ENCODE results near the gene RPL37. TPM values are rescaled to one million over a fixed set of nuclear protein-coding genes. Genes with fewer than 3 reads are reported as not detected.

RPL37 gene
- total and polyA plus RNA-seq, 9 of the 15 experiments (the other 6 are each of a cell fraction or from before 2014, with no cell fraction given) = 2,342 to 7,963 (median 4,091) TPM

GRCh38 chr5:40776658-40776977 lies 58.4 kb downstream of the RPL37 start:
- ChIA-PET POLR2A (interaction anchor here (0.8 to 1.5 kb wide), 5 partner anchors 11 to 56 kb away, joined by 3 read pairs; partner anchors contain the start of gene PRKAA1), CTCF (ENCODE audit: low intra/inter-chr PET ratio) (no interaction called here)
- Histone ChIP-seq H3K4me1 (replicated peaks in 1 of 2; ENCODE audit: control insufficient read depth in 2 of 2, insufficient read depth in 2 of 2, low read length in 2 of 2) (no peaks in the 10 kb centered on the region), H3K27ac (ENCODE audit: extremely low read depth, low read depth, low read length) (no peak overlapping the region), H3K4me2 (ENCODE audit: insufficient read depth, low read length) (no peak overlapping the region), H3K4me3 (no peak overlapping the region), H3K9ac (ENCODE audit: insufficient read depth in 1 of 2, low read depth in 2 of 2, low read length in 2 of 2) (no peak overlapping the region), H3K36me3 (ENCODE audit: control insufficient read depth, insufficient read depth, low read length) (peaks cover 56% of the 10 kb centered on the region), H3K79me2 (ENCODE audit: control insufficient read depth, insufficient read depth, low read length) (peaks cover 48% of the 10 kb centered on the region), H2AFZ (ENCODE audit: low read depth, low read length) (no peak overlapping the region), H3K27me3 (ENCODE audit: control insufficient read depth in 2 of 2, insufficient read depth in 2 of 2, low read length in 2 of 2) (no peaks in the 10 kb centered on the region), H3K9me3 (replicated peaks; ENCODE audit: control insufficient read depth, insufficient read depth, low read depth, low read length) (no peaks in the 10 kb centered on the region), H3K9me1 (ENCODE audit: control insufficient read depth, insufficient read depth, low read length) (no peaks in the 10 kb centered on the region), H4K20me1 (replicated peaks; ENCODE audit: control insufficient read depth, insufficient read depth, low read length) (no peaks in the 10 kb centered on the region)
- FAIRE-seq (no peak), DNase-seq (ENCODE audit: extremely low read depth in 1 of 4, low spot score in 3 of 4) (no peak), ATAC-seq (no peak)
- intact Hi-C loops (cut with micrococcal nuclease) (no loop called here), in situ Hi-C loops (cut with MboI) (no loop called here)
- BruUV-seq (replicated peaks) = no TSS peak
- 53% methylated on average over 1 of the region's 1 CpG for WGBS (ENCODE audit: insufficient coverage, low coverage, missing lambda C conversion rate)
- TF ChIP-seq ZBTB17 (CRISPR knock-in tag; IDR thresholded peaks at IDR 0.05) = no peak
- TF ChIP-seq ZBTB33 (CRISPR knock-in tag; IDR thresholded peaks at IDR 0.05) = no peak
- no peak for TF ChIP-seq POLR2AphosphoS5 (IDR thresholded peaks at IDR 0.05; ENCODE audit: control insufficient read depth, insufficient read depth, low read depth, low read length)
- TF ChIP-seq NELFE (IDR thresholded peaks at IDR 0.05; ENCODE audit: insufficient read depth, insufficient read length) = no peak
- TF ChIP-seq ZNF282 (CRISPR knock-in tag; IDR thresholded peaks at IDR 0.05) = no peak
- no peak for TF ChIP-seq KDM5B (IDR thresholded peaks at IDR 0.05; ENCODE audit: insufficient replicate concordance, low read depth, low read length)
- no peak for TF ChIP-seq ZNF699 (CRISPR knock-in tag; IDR thresholded peaks at IDR 0.05; ENCODE audit: insufficient replicate concordance)
- no peak for TF ChIP-seq CTBP1 (IDR thresholded peaks at IDR 0.05; ENCODE audit: borderline replicate concordance)
- TF ChIP-seq E2F4 (CRISPR knock-in tag; IDR thresholded peaks at IDR 0.05; ENCODE audit: low read depth) = no peak
- TF ChIP-seq TOE1 (IDR thresholded peaks at IDR 0.05; ENCODE audit: borderline replicate concordance) = no peak
- TF ChIP-seq TOE1 (CRISPR knock-in tag; IDR thresholded peaks at IDR 0.05; ENCODE audit: borderline replicate concordance, low read depth) = no peak
- TF ChIP-seq ZNF134 (CRISPR knock-in tag; conservative IDR thresholded peaks at IDR 0.05) = no peak
- no peak for TF ChIP-seq HNRNPLL (IDR thresholded peaks at IDR 0.05; ENCODE audit: low read depth, low read length, poor library complexity, severe bottlenecking)
